ENCODE data around the gene IGFBP2.

Gene IGFBP2

GRCh38 chr2:216643986-216644659 is 10.9 kb downstream of the IGFBP2 start:
- FAIRE-seq = no peak

GRCh38 chr2:216644842-216645635 is 11.8 kb downstream of the IGFBP2 start:
- FAIRE-seq = no peak

GRCh38 chr2:216645636-216645950 is 12.4 kb downstream of the IGFBP2 start:
- FAIRE-seq = no peak

GRCh38 chr2:216646116-216646515 is 12.9 kb downstream of the IGFBP2 start:
- FAIRE-seq = no peak

GRCh38 chr2:216648105-216648504 is 14.9 kb downstream of the IGFBP2 start:
- FAIRE-seq = no peak

GRCh38 chr2:216649574-216649973 is 16.4 kb downstream of the IGFBP2 start:
- FAIRE-seq = no peak

GRCh38 chr2:216650626-216651257 is 17.5 kb downstream of the IGFBP2 start:
- FAIRE-seq = no peak

GRCh38 chr2:216651351-216651881 is 18.2 kb downstream of the IGFBP2 start:
- FAIRE-seq = no peak

- FAIRE-seq = no peak
These were observed 19.3 kb downstream of the IGFBP2 start for GRCh38 chr2:216652566-216652965.

- FAIRE-seq = no peak
These were observed 20.0 kb downstream of the IGFBP2 start for GRCh38 chr2:216653093-216653799.

GRCh38 chr2:216653931-216654365 is 20.7 kb downstream of the IGFBP2 start:
- FAIRE-seq = no peak

- no peak for FAIRE-seq
These were observed 21.4 kb downstream of the IGFBP2 start for GRCh38 chr2:216654528-216655052.

GRCh38 chr2:216657086-216657855 is 24.1 kb downstream of the IGFBP2 start:
- FAIRE-seq = no peak

GRCh38 chr2:216657980-216658379 is 24.8 kb downstream of the IGFBP2 start:
- no peak for FAIRE-seq

GRCh38 chr2:216658757-216659156 is 25.5 kb downstream of the IGFBP2 start:
- FAIRE-seq = no peak

GRCh38 chr2:216659276-216659675 is 26.1 kb downstream of the IGFBP2 start:
- no peak for FAIRE-seq

GRCh38 chr2:216660496-216660895 is 27.3 kb downstream of the IGFBP2 start:
- FAIRE-seq = no peak

- FAIRE-seq = no peak
These were observed 27.8 kb downstream of the IGFBP2 start for GRCh38 chr2:216661051-216661450.

- FAIRE-seq = no peak
These were observed 28.6 kb downstream of the IGFBP2 start for GRCh38 chr2:216661639-216662375.

- FAIRE-seq = no peak
These were observed 29.9 kb downstream of the IGFBP2 start for GRCh38 chr2:216663106-216663505.

- FAIRE-seq = no peak
These were observed 30.6 kb downstream of the IGFBP2 start for GRCh38 chr2:216663846-216664245.
